Measurements from ENCODE around the gene CD74.
"Not testable (repeated sequence)": the region's sequence is repeated elsewhere in the genome, so short reads cannot be mapped to it uniquely, and the experiment has no call there.

GRCh38 chr5:150426165-150426564, 13.5 kb upstream of the CD74 start:
- not testable (repeated sequence) for TF ChIP-seq REST (IDR thresholded peaks at IDR 0.05; ENCODE audit: borderline replicate concordance in 1 of 2, low read depth in 1 of 2, low read length in 2 of 2); POLR2A (IDR thresholded peaks at IDR 0.05; ENCODE audit: insufficient read depth in 1 of 2, low read depth in 2 of 2, low read length in 2 of 2); ZNF639 (CRISPR knock-in tag; conservative IDR thresholded peaks at IDR 0.05); IKZF1 (IDR thresholded peaks at IDR 0.05); ZNF761 (CRISPR knock-in tag; conservative IDR thresholded peaks at IDR 0.05); PHF21A (CRISPR knock-in tag; IDR thresholded peaks at IDR 0.05)

Data from HepG2 (cell line).